ENCODE results near the gene BMP10. TPM values are rescaled to one million over a fixed set of nuclear protein-coding genes. Genes with fewer than 3 reads are reported as not detected.

BMP10 gene
- total and polyA plus RNA-seq, 2 of the 8 experiments (the other 6 are each of a cell fraction or from before 2014, with no cell fraction given) = not detected

DNA sequence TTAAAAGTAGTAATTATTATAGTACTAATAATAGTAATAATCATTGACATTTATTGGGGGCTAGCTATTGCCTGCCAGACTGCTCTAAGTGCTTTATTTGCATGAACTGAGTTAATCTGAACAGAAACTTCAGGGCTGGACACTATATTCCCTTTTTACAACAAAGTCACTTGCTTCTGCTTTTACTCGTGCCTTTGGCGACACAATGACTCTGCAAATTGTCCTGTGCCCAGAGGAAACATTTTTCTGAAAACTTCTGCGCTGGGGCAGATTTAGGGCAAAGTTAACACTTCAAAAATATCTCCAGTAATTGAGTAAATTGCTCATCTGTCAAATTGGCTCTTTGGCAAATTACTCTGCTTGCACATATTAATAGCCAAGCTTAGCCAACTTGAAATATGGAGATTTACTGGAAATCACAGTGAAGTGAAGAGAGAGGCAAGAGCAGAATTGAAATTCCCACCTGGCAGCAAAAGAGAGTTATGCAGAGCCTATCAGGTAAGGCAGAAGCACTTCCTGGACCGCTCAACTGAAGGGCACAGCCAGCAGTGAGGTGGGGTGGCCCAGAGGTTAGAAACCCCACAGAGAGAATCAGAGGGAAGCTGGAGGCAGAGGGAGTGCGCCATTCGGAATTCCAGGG is 36.3 kb downstream of the BMP10 start:
- H3K27me3 ChIP-seq (replicated peaks in 1 of 4; ENCODE audit: control insufficient read depth in 3 of 4, extremely low read depth in 1 of 4, insufficient read depth in 3 of 4, low read length in 3 of 4) = no peaks in the 10 kb centered on the region
- POLR2A ChIA-PET (ENCODE audit: partially characterized antibody) = no interaction called here
- no peak overlapping the region for H3K18ac ChIP-seq (ENCODE audit: extremely low read depth, low read length)
- H3K36me3 ChIP-seq (ENCODE audit: control insufficient read depth in 2 of 4, insufficient read depth in 4 of 4, low read length in 3 of 4) = no peaks in the 10 kb centered on the region
- H4K91ac ChIP-seq (replicated peaks; ENCODE audit: insufficient read length, low read length) = no peak overlapping the region
- peaks cover 6 to 7% of the 10 kb centered on the region in 2 experiments; a peak in 2 of 4 replicates for H3K9me3 ChIP-seq (ENCODE audit: insufficient read depth in 2 of 2, low read depth in 1 of 2, low read length in 1 of 2)
- H3K4me3 ChIP-seq (ENCODE audit: extremely low read depth in 1 of 4, insufficient read depth in 2 of 4, low read depth in 3 of 4, low read length in 4 of 4) = no peak overlapping the region
- H3K9ac ChIP-seq (replicated peaks in 1 of 4; ENCODE audit: extremely low read depth in 1 of 4, low read depth in 3 of 4, low read length in 3 of 4) = no peak overlapping the region
- no peak overlapping the region for H3K4ac ChIP-seq (replicated peaks; ENCODE audit: insufficient read length, low read depth, low read length)
- no peak overlapping the region for H2BK12ac ChIP-seq (ENCODE audit: low read depth, low read length)
- H2BK5ac ChIP-seq (ENCODE audit: low read depth, low read length) = no peak overlapping the region
- H4K8ac ChIP-seq (ENCODE audit: extremely low read depth, insufficient read depth, low read length) = no peak overlapping the region
- no peak overlapping the region for H4K5ac ChIP-seq (ENCODE audit: insufficient read length, low read depth, low read length)
- CTCF ChIA-PET (ENCODE audit: partially characterized antibody) = interaction anchor here (0.9 to 6.6 kb wide), 11 partner anchors 14 to 370 kb away, joined by 3 to 113 read pairs (median 4); no protein-coding TSS in a partner anchor
- no peak overlapping the region for H3K56ac ChIP-seq (replicated peaks; ENCODE audit: insufficient read length, low read depth, low read length)
- no peaks in the 10 kb centered on the region for H3K79me2 ChIP-seq (ENCODE audit: control insufficient read depth in 1 of 2, insufficient read depth in 2 of 2, low read length in 2 of 2)
- no peaks in the 10 kb centered on the region for H3K23me2 ChIP-seq (ENCODE audit: low read depth, low read length)
- 88% methylated on average over 6 of the region's 6 CpGs; no CpG with 5 or more reads in 1 of the 2 experiments for WGBS, 2 experiments (ENCODE audit: extremely low coverage in 1 of 2, insufficient coverage in 1 of 2, insufficient read length in 1 of 2, insufficient replicate concordance in 2 of 2, low coverage in 1 of 2, low lambda C conversion rate in 2 of 2, missing lambda C conversion rate in 1 of 2)
- no peaks in the 10 kb centered on the region for H3K79me1 ChIP-seq (ENCODE audit: low read depth, low read length)
- DNase-seq (ENCODE audit: low read depth in 1 of 2, low spot score in 2 of 2) (no peak), FAIRE-seq (no peak)
- 0 out of 2 replicates have a peak overlapping the region, but pooled peaks have one; percentile 29 for H2AFZ ChIP-seq (ENCODE audit: low read length)
- H3K27ac ChIP-seq (ENCODE audit: low read depth, low read length) = no peak overlapping the region
- no peak overlapping the region for H2BK120ac ChIP-seq (replicated peaks; ENCODE audit: low read depth, low read length)
- no peak overlapping the region for H3K23ac ChIP-seq (ENCODE audit: insufficient read length)
- H2BK20ac ChIP-seq (ENCODE audit: low read length) = no peak overlapping the region
- no peak for TF ChIP-seq SIX5 (IDR thresholded peaks at IDR 0.05; ENCODE audit: low read depth, low read length)
- no peak for TF ChIP-seq CEBPB (IDR thresholded peaks at IDR 0.05; ENCODE audit: low read depth, low read length)
- no peak for TF ChIP-seq SAP30 (IDR thresholded peaks at IDR 0.05; ENCODE audit: insufficient read depth, insufficient replicate concordance, low read length)
- no peak for TF ChIP-seq HDAC6 (IDR thresholded peaks at IDR 0.05; ENCODE audit: low read depth, low read length)
- TF ChIP-seq SIN3A (conservative IDR thresholded peaks at IDR 0.05 in 1 of 2, IDR thresholded peaks at IDR 0.05 in 1 of 2; ENCODE audit: low read depth in 1 of 2, low read length in 2 of 2) = no peak
- no peak for TF ChIP-seq ASH2L (IDR thresholded peaks at IDR 0.05; ENCODE audit: low read length)
- no peak for TF ChIP-seq CHD2 (IDR thresholded peaks at IDR 0.05; ENCODE audit: low read length)
- no peak overlapping the region for H3K4me2 ChIP-seq (ENCODE audit: insufficient read depth in 1 of 2, low read depth in 2 of 2, low read length in 2 of 2)
- no peaks in the 10 kb centered on the region for H4K20me1 ChIP-seq (replicated peaks in 1 of 2; ENCODE audit: control insufficient read depth in 1 of 2, insufficient read depth in 2 of 2, low read length in 2 of 2)
- no peak overlapping the region for H2AK5ac ChIP-seq (ENCODE audit: low read depth, low read length)
- no peak overlapping the region for H2BK15ac ChIP-seq (ENCODE audit: low read length)
- H3K4me1 ChIP-seq (replicated peaks in 1 of 4; ENCODE audit: control insufficient read depth in 3 of 4, insufficient read depth in 4 of 4, low read length in 3 of 4) = no peaks in the 10 kb centered on the region
- H3K14ac ChIP-seq (ENCODE audit: insufficient read length) = no peak overlapping the region
